HG03378 (cell line): ENCODE data around the gene PAX8.
"Not testable (repeated sequence)": the region's sequence is repeated elsewhere in the genome, so short reads cannot be mapped to it uniquely, and the experiment has no call there.

Experiments
- ATAC-seq: cut with Tn5 transposase; IDR thresholded peaks from one replicate; pipeline ENCODE4 v1.9.1; 2021; ENCODE audit warnings: mild to moderate bottlenecking, moderate library complexity; ENCODE audit not compliant: unreplicated experiment

Gene PAX8

GRCh38 chr2:113291191-113291590 lies 12.5 kb upstream of the PAX8 start:
- no peak for ATAC-seq

- ATAC-seq: not testable (repeated sequence)
Observed at GRCh38 chr2:113288674-113289149, 10.0 kb upstream of the PAX8 start.

- ATAC-seq: not testable (repeated sequence)
Observed at GRCh38 chr2:113288117-113288673, 9.5 kb upstream of the PAX8 start.

- ATAC-seq: no peak
Observed at GRCh38 chr2:113285816-113286215, 7.1 kb upstream of the PAX8 start.

GRCh38 chr2:113284999-113285398 lies 6.3 kb upstream of the PAX8 start:
- ATAC-seq: not testable (repeated sequence)

- ATAC-seq: no peak
Observed at GRCh38 chr2:113284476-113284875, 5.8 kb upstream of the PAX8 start.

GRCh38 chr2:113283704-113284284 lies 5.1 kb upstream of the PAX8 start:
- no peak for ATAC-seq

GRCh38 chr2:113282747-113283533 lies 4.2 kb upstream of the PAX8 start:
- ATAC-seq: no peak

- ATAC-seq: no peak
Observed at GRCh38 chr2:113281910-113282746, 3.4 kb upstream of the PAX8 start.

- ATAC-seq: no peak
Observed at GRCh38 chr2:113278073-113278741, 514 bp downstream of the PAX8 start.

- ATAC-seq: no peak
Observed at GRCh38 chr2:113277474-113278072, 1.1 kb downstream of the PAX8 start.

- ATAC-seq: no peak
Observed at GRCh38 chr2:113276761-113277425, 1.8 kb downstream of the PAX8 start.

- no peak for ATAC-seq
Observed at GRCh38 chr2:113276216-113276760, 2.4 kb downstream of the PAX8 start.

GRCh38 chr2:113275556-113276215 lies 3.0 kb downstream of the PAX8 start:
- no peak for ATAC-seq

GRCh38 chr2:113274432-113274831 lies 4.3 kb downstream of the PAX8 start:
- ATAC-seq: no peak

- no peak for ATAC-seq
Observed at GRCh38 chr2:113273981-113274380, 4.7 kb downstream of the PAX8 start.

- ATAC-seq: no peak
Observed at GRCh38 chr2:113273027-113273551, 5.6 kb downstream of the PAX8 start.

GRCh38 chr2:113272477-113272876 lies 6.2 kb downstream of the PAX8 start:
- ATAC-seq: no peak
